DOHH2 (cell line): ENCODE results near the gene TRPC1.

Source experiments
- CTCF ChIP-seq: fragments of 200-600 bp; sonication (generic); IDR thresholded peaks from one replicate; pipeline ENCODE4 v1.5.1; 2014; ENCODE audit warnings: antibody characterized with exemption, mild to moderate bottlenecking, low read depth, low read length; ENCODE audit not compliant: poor library complexity, severe bottlenecking
- EZH2phosphoT487 ChIP-seq: fragments of 200-600 bp; sonication (generic); IDR thresholded peaks from 2 replicates; pipeline ENCODE4 v1.6.1; 2017; ENCODE audit warnings: borderline replicate concordance, mild to moderate bottlenecking, antibody characterized with exemption, low read length, moderate library complexity, mixed read lengths

GRCh38 chr3:142782616-142783015 is 58.8 kb downstream of the TRPC1 start:
- TF ChIP-seq CTCF (no peak), EZH2phosphoT487 (no peak)
